ENCODE data around the gene CUL5. TPM values are rescaled to one million over a fixed set of nuclear protein-coding genes. Genes with fewer than 3 reads are reported as not detected.

Gene CUL5
- total RNA-seq, 1 experiment from 2014 or later, result 37.7 TPM

DNA sequence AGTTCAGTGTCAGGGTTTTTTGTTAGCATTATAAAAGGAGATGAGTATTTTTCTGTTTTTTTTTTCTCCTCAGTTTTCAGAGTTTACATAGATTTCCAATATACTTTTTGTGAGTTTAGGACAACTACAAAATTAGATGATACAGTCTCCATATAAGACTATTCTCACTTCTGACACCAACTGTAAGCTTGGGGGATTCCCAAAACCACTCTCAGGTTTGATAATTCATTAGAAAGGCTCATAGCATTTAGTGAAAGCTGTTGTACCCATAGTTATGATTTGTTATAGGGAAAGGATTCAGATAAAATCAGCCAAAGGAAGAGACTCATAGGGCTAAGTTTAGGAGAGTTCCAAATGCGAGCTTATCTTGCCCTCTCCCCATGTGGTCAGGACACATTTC, 24.1 kb downstream of the CUL5 start:
- no peaks in the 10 kb centered on the region for H4K20me1 ChIP-seq (ENCODE audit: control insufficient read depth, insufficient read depth, insufficient read length)
- H4K5ac ChIP-seq (ENCODE audit: insufficient read length, low read depth, low read length), result no peak overlapping the region
- H3K18ac ChIP-seq (ENCODE audit: insufficient read length, low read depth, low read length), result no peak overlapping the region
- H3K56ac ChIP-seq (ENCODE audit: insufficient read length, low read depth, low read length), result no peak overlapping the region
- H2BK12ac ChIP-seq (ENCODE audit: insufficient read length, low read depth, low read length), result no peak overlapping the region
- no peak overlapping the region for H3K27ac ChIP-seq (ENCODE audit: insufficient read length, low read depth, low read length)
- no peak overlapping the region for H2AFZ ChIP-seq (ENCODE audit: low read length)
- H3K9ac ChIP-seq (ENCODE audit: extremely low read depth, insufficient read length, low read length), result no peak overlapping the region
- no peak overlapping the region for H3K14ac ChIP-seq (ENCODE audit: insufficient read depth, low read length)
- H3K79me1 ChIP-seq (ENCODE audit: insufficient read depth, low read depth, low read length, poor library complexity, severe bottlenecking), result peaks cover 7% of the 10 kb centered on the region
- no peak overlapping the region for H2BK120ac ChIP-seq (ENCODE audit: low read depth, low read length, poor library complexity, severe bottlenecking)
- H3K23me2 ChIP-seq (ENCODE audit: insufficient read length, low read depth, low read length, poor library complexity, severe bottlenecking), result no peaks in the 10 kb centered on the region
- no CpG with 5 or more reads among the region's 1 CpG for WGBS (ENCODE audit: extremely low coverage, insufficient read length, low lambda C conversion rate)
- no peaks in the 10 kb centered on the region for H3K27me3 Mint-ChIP-seq (ENCODE audit: low read depth)
- no peak overlapping the region for H3K4ac ChIP-seq (ENCODE audit: low read depth, low read length)
- H3K79me2 ChIP-seq (ENCODE audit: insufficient read depth, low read length), result peaks cover 2% of the 10 kb centered on the region; the same call in 1 of the 2 replicates
- no peak overlapping the region for H3T11ph ChIP-seq (ENCODE audit: low read length)
- H3K4me1 Mint-ChIP-seq, result peaks cover 11 to 43% of the 10 kb centered on the region in 2 experiments
- no peaks in the 10 kb centered on the region for H3K9me3 ChIP-seq (ENCODE audit: control insufficient read depth, low read depth, low read length)
- no peak overlapping the region for H3K4me3 Mint-ChIP-seq
- DNase-seq, result no peak
- peak overlapping the region in 1 of 3 experiments; percentile 62; a peak in 2 of 7 replicates for H3K27ac Mint-ChIP-seq
- H2AK5ac ChIP-seq (ENCODE audit: insufficient read length, low read length), result no peak overlapping the region
- H3K23ac ChIP-seq (ENCODE audit: insufficient read length, low read depth, low read length), result no peak overlapping the region
- no peaks in the 10 kb centered on the region; the same call in 1 of the 2 replicates for H3K4me1 ChIP-seq (ENCODE audit: insufficient read depth, low read length)
- H2BK5ac ChIP-seq (ENCODE audit: insufficient read length, low read length), result no peak overlapping the region
- H2BK15ac ChIP-seq (ENCODE audit: low read depth, low read length), result no peak overlapping the region
- H3K36me3 Mint-ChIP-seq (ENCODE audit: insufficient read depth in 1 of 3, low read depth in 3 of 3), result peaks cover 13 to 37% (median 27%) of the 10 kb centered on the region in 3 experiments; a peak in 6 of 7 replicates
- TF ChIP-seq, protein P1, sequence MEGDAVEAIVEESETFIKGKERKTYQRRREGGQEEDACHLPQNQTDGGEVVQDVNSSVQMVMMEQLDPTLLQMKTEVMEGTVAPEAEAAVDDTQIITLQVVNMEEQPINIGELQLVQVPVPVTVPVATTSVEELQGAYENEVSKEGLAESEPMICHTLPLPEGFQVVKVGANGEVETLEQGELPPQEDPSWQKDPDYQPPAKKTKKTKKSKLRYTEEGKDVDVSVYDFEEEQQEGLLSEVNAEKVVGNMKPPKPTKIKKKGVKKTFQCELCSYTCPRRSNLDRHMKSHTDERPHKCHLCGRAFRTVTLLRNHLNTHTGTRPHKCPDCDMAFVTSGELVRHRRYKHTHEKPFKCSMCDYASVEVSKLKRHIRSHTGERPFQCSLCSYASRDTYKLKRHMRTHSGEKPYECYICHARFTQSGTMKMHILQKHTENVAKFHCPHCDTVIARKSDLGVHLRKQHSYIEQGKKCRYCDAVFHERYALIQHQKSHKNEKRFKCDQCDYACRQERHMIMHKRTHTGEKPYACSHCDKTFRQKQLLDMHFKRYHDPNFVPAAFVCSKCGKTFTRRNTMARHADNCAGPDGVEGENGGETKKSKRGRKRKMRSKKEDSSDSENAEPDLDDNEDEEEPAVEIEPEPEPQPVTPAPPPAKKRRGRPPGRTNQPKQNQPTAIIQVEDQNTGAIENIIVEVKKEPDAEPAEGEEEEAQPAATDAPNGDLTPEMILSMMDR (conservative IDR thresholded peaks at IDR 0.05), result no peak
- no peak overlapping the region for H2BK20ac ChIP-seq (ENCODE audit: low read depth, low read length, poor library complexity, severe bottlenecking)
- no peak overlapping the region for H4K91ac ChIP-seq (ENCODE audit: insufficient read length, low read depth, low read length)
- no peaks in the 10 kb centered on the region for H3K9me3 Mint-ChIP-seq
- H4K8ac ChIP-seq (replicated peaks; ENCODE audit: insufficient read length, low read depth, low read length), result no peak overlapping the region
- H3K27me3 ChIP-seq (ENCODE audit: insufficient read depth, low read length), result no peaks in the 10 kb centered on the region
- no peak overlapping the region for H3K4me2 ChIP-seq (ENCODE audit: insufficient read depth, insufficient read length, low read length)
